Colon (tissue), 2 donors: ENCODE results near the gene RAB5B.
"Not testable (repeated sequence)": the region's sequence is repeated elsewhere in the genome, so short reads cannot be mapped to it uniquely, and the experiment has no call there.

Source experiments
- FAIRE-seq: peaks from 2 replicates; lab custom pipeline; 2012; peaks lifted over from hg19 to GRCh38; lab: Jason Lieb, UNC
- donor health status: control.
- donor health status: control.

The RAB5B gene

GRCh38 chr12:55984861-55985260 lies 11.0 kb downstream of the RAB5B start:
- FAIRE-seq = no peak

DNA sequence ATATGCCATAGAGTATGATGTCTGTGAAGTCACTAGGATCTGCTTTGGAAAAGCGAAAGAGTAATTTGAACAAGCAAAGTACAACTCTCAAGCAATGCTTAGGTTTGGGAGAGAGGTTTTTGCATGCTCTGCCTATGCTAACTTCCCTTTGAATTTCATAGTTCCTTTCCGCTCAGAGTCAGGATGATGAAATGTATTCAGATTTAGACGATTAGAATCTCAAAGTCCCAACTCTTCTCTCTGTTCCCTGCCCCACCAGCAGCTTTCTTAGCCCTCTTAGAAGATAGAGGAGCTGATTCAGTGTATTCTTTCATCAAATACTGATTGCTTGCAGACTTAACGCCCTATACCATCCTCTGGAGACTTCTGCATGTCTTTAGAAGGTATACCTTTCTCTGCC lies 11.5 kb downstream of the RAB5B start:
- FAIRE-seq = no peak

GRCh38 chr12:55985976-55986375 lies 12.1 kb downstream of the RAB5B start:
- FAIRE-seq = not testable (repeated sequence)

- FAIRE-seq = no peak
Observed at GRCh38 chr12:55991110-55991509, 17.2 kb downstream of the RAB5B start.

DNA sequence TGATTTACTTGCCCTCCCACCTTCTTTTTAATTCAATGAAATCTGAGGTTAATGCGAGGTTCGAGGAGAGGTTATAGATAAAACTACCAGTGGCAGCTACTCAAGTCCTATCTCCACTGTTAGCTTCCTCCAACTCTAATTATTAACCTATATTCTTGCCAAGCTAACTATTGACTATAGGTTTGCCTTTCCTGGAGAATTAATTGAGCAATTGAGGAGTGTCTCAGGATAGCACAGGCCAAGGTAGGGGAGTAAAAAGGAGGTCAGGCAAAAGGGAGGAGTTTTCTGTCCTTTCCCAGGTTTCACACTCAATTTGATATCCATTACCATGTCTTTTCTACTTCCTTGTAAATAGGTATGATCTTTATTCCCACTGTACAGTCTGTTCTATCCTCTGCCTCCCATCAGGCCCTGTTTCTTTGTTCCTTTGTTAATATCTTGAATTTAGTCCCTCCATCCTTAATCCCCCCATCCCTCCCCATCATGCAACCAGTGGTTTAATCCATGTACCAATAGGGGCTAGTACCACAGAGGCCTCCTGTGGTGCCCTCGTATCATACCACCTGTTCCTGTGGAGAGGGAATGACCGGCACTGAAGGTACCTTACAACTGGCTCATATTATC lies 19.5 kb downstream of the RAB5B start:
- no peak for FAIRE-seq

DNA sequence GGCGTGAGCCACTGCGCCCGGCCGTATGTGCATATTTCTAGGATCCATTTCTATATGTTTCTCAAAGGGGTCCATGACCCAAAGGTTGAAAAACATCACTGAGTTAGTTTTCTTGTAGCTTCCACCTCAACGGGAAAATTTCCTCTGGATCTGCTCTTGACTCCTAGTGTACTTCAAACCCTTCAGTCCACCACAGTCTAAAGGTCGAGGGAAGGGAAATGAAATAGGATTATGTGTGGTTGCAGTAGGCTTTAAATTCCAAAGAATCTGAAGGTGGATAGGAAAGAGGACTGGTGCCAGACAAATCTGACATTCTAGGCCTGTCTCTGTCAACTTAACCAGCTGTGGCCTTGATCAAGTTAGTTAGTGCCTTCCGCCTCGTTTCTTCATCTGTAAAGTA lies 21.5 kb downstream of the RAB5B start:
- FAIRE-seq = no peak

- no peak for FAIRE-seq
Observed at GRCh38 chr12:55996201-55996714, 22.4 kb downstream of the RAB5B start.

DNA sequence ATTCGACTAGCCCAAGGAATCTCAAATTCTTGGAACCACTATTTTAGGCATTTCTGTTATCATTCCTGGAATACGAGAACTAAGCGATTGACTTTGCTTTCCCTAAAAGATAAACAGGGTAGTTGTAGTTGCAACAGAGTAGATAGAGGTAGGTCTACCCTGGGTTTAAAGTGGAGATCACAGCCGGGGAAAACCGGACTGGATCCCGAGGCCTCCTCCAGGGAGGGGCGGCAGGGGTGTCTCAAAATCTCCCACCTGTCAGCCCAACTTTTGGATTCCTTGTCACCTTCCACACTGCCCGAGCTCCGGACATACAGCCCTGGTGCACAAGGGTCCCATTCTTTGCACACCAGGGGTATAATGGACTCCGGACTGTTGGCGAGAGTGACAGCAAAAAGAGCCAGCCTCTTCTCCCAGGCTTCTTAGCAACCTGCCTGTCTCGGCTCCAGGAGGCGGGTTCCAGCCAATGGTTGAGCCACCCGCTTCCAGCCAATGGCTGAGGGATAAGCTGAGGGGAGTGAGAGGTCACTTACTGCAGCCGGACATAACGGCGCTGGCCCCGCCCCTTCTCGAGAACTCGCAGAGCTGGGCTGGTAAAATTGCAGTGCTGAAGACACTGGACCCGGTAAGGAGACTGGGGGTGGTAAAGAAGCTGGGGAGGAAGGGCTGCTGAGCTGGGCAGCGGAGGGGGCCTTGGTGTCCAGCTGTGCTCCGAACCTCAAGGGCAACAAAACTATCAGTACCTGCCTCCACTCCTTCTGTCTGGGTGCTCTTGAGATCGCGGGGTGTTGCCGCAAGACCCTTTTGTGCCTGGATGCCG lies 23.0 kb downstream of the RAB5B start, which contains the start of gene SUOX:
SUOX (plus strand) TSS at position 562 of the 820 bp plus-strand sequence. CDS start 4,946 bp downstream, outside the sequence.
- no peak for FAIRE-seq

- FAIRE-seq = no peak
Observed at GRCh38 chr12:55997535-55997859, 23.6 kb downstream of the RAB5B start.

DNA sequence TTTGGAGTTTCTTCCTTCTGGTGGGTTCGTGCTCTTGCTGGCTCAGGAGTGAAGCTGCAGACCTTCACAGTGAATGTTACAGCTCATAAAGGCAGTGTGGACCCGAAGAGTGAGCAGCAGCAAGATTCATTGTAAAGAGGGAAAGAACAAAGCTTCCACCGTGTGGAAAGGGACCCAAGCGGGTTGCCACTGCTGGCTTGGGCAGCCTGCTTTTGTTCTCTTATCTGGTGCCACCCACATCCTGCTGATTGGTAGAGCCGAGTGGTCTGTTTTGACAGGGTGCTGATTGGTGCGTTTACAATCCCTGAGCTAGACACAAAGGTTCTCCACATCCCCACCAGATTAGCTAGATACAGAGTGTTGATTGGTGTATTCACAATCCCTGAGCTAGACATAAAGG lies 25.6 kb downstream of the RAB5B start:
- FAIRE-seq = not testable (repeated sequence)

GRCh38 chr12:55999999-56000540 lies 26.2 kb downstream of the RAB5B start:
- FAIRE-seq = not testable (repeated sequence)

DNA sequence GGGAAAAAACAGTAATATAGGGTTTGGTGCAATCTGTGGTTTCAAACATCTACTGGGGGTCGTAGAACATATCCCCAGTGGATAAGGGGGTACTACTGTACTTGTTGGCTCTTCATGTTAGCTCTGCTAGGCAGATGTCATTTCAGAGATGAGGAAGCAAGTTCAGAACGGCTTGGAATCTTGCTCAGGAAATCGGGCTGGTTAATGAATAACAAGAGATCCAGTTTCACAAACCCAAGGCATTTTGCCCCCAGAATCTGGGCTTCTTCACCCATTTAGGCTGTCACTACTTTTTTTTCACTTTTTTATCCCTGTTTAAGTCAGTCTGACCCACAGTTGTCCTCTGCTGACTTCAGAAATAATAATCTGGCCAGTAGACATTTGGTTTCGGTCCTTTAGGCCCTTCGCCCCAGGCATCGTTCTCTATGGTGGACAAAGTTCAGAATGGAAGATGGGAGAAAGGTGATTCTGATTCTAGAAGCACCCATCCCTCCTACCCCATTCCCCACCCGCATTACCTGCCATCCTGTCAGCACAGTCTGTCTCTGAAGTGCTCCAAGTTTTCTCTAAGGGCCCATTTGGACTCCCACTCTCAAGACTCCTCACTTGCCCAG lies 27.7 kb downstream of the RAB5B start:
- no peak for FAIRE-seq

DNA sequence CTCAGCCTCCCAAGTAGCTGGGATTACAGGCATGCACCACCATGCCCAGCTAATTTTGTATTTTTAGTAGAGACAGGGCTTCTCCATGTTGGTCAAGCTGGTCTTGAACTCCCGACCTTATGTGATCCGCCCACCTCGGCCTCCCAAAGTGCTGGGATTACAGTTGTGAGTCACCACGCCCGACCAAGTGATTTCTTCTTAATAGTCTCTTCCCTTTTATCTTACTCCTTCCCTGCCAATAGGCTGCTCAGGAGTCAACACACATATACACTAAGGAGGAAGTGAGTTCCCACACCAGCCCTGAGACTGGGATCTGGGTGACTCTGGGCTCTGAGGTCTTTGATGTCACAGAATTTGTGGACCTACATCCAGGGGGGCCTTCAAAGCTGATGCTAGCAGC lies 29.5 kb downstream of the RAB5B start:
- FAIRE-seq = not testable (repeated sequence)

DNA sequence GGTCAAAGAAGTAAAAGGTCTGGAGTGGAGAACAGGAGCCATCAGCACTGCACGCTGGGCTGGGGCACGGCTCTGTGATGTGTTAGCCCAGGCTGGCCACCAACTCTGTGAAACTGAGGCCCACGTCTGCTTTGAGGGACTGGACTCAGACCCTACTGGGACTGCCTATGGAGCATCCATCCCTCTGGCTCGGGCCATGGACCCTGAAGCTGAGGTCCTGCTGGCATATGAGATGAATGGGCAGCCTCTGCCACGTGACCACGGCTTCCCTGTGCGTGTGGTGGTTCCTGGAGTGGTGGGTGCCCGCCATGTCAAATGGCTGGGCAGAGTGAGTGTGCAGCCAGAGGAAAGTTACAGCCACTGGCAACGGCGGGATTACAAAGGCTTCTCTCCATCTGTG lies 30.3 kb downstream of the RAB5B start:
- no peak for FAIRE-seq

DNA sequence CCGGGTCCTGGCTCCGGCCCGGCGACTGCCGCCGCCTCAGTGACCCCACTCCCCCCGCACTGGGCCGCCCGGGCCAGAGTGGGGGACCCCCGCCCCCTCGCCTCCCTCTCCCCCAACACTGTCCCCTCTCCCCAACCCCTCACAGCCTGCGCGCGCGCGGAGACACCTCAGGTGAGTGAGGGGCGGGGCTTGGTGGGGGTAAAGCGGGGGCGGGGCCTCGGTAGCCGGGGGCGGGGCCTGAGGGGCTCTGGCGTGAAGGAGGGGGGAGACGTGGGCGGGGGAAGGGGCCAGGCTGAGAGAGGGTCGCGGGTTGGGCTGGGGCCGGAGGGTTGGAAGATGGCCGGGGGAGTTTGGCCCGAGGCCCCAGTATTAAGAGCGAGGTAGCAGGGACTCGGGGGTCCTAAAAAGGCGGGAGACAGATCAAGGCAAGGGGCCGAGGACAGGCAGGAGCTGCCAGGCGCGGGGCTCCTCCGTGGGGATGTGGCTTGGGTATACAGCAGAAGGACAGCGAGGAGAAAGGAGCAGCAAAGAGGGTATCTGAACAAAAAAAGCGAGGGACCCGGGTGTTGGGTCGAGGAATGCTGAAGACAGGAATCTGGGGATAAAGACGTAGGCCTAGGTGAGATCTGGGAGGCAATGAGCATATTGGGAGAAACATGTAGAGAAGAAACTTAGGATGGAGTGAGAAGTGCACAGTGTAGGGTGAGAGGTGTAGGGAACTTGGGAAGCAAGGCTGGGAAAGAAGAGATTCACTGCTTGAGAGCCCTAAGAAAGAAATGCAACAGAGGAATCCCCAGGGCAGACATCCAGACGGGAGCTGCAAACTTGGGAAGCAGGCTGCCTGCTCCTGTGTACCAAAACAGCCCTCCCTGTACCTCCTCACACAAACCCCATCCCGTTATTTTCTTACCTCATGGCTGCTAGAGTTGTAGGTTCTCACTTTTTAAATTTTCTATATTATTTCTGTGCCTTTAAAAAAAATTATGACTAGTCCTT lies 34.0 kb downstream of the RAB5B start:
- no peak for FAIRE-seq

- FAIRE-seq = no peak
Observed at GRCh38 chr12:56010111-56010570, 36.3 kb downstream of the RAB5B start.

DNA sequence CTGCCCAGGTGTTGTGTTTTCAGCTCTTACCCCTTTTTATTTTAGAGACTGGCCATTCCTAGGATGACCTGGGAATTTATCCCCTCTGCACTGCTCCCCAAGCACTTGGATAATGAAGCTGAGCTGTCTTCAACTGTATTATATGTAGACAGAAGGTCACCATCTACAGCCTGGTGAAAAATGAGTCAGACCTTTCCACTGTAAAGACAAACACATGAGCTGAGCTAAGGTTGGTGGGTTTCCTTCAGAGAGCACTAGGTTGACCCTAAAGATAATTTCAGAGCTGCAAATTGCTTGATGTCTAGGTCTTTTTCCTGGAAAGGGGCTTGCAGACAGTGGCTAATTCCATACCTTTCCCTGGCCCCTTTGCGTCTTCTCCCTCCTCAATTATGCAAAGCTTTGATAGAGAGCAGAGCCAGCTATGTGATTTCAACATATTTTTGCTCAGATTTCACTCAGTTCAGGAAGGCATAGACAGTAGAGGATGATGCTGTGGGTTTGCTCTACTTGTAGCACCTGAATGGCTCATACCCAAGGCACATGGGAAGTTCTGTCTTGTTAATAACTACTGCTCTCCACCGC lies 37.7 kb downstream of the RAB5B start:
- no peak for FAIRE-seq

- no peak for FAIRE-seq
Observed at GRCh38 chr12:56013482-56013881, 39.6 kb downstream of the RAB5B start.

GRCh38 chr12:56014205-56014604 lies 40.3 kb downstream of the RAB5B start:
- no peak for FAIRE-seq

- no peak for FAIRE-seq
Observed at GRCh38 chr12:56017181-56017580, 43.3 kb downstream of the RAB5B start.

- no peak for FAIRE-seq
Observed at GRCh38 chr12:56018356-56018755, 44.5 kb downstream of the RAB5B start.
